GM21529 (cell line): ENCODE measurements around the gene TMEM161A.
"Not testable (repeated sequence)": the region's sequence is repeated elsewhere in the genome, so short reads cannot be mapped to it uniquely, and the experiment has no call there.

Experiments used
- ATAC-seq: cut with Tn5 transposase; IDR thresholded peaks from one replicate; pipeline ENCODE4 v1.9.1; 2021; ENCODE audit not compliant: unreplicated experiment

TMEM161A gene

DNA sequence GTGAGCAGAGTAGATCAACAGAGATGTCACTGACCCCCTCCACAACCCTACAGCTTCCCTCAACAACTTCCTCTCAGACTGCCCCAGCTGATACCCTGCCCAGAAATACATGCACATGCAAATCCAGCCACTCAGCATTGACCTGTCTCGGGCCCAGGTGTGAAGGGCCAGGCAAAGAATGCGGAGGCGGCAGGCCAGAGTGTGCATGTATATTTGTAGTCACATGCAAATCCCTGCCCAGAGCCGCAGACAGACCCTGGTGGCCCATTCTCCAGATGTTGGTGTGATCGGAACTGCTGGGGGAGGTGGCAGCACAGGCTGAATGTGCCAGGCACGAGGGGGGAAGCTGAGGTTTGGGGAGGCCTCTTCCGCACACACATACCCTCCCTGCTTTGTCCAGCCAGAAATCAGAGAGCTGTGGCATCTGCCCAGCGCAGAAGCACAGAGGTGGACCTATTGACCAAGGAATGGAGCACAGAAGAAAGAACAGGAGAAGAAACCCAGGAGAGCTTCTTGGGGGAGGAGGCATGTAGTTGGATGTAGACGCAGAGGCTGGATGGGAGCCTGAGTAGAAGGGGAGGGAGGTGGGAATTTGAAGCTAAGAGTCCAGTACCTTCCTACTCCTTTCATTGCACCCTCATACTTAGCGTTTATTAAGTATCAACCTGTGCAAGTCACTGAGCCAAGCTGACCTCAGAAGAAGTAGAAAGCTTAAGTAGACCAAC, 17.4 kb upstream of the TMEM161A start:
- peak; percentile 82 for ATAC-seq

DNA sequence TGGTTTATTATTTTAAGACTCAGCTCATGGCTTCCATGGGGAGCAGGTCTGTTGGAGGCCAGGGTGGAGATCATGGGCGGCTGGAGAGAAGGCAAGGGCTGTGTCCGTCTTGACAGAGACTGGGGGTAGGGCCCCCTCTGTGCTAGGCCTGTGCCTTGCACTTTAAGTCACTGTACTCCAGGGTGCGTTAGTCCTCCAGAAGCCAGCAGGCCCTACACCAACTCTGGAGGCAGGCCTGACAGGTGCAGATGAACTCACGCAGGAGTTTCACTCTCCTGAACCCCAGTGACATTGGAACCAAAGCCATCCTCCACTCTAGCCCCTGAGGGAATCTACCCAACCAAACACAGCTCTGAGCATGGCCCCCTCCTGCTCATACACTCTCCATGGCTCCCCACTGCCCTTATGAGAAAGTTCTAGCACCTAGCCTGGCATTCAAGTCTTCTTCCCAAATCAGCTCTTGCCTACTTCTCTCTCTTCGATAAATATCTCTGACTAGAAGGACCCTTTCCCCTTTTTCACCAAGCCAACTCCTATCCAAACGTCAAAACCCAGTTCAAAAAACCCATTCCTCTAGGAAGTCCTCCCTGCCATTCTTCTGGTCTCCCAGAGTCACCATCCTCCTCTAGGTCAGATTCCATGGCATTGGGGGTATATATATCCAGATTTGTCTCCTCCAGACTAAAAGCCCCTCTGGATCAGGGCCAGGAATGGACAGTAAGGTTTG, 16.7 kb upstream of the TMEM161A start:
- no peak for ATAC-seq

DNA sequence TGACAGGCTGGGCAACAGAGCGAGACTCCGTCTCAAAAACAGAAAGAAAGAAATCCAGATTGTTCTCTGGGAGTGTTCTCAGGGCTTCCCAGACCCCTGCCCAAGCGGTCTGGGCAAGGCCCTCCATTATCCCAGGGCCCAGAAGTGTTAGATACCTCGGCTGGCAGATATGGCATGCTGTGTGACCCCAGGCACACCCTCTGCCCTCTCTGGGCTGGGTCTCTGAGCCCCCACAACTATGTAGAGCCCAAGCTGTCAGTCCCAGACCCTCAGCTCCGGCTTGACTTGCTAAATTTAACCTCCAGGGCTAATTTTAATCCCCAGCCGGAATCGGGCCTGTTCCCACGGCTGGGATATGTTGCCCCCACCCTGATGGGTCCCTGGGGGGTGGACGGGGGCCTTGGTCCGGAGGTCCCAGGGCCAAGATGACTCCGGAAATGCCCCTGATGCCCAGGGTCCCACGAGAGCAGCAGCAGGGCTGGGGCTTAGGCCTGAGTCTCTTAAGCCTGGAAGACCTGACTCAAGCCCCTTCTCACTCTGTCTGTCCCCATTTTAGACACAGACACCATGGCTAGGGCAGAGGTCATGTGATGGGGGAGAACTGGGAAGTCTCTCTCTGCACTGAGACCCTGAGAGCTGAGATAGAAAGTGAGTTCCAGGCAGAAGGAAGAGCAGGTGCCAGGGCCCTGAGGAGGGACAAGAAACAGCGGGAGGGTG, 14.5 kb upstream of the TMEM161A start:
- no peak for ATAC-seq

DNA sequence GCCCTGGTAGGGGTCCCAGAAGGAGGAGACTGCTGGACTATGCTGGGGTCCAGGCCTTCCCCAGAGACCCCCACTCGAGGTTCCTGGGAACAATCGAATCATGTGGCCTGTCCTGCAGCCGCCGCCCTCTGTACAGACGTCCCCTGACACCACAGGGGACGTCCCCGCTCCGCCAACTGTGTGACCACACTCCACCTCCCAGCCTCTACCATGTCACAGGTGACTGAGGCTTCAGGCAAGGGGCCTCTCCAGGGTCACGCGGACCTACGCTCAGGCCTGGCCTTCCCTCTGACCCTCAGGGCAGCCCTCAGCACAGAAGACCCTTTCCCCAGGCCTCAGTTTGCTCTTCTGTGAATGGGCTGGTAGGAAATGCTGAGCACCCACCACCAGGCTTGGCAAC, 13.1 kb upstream of the TMEM161A start:
- ATAC-seq: no peak

DNA sequence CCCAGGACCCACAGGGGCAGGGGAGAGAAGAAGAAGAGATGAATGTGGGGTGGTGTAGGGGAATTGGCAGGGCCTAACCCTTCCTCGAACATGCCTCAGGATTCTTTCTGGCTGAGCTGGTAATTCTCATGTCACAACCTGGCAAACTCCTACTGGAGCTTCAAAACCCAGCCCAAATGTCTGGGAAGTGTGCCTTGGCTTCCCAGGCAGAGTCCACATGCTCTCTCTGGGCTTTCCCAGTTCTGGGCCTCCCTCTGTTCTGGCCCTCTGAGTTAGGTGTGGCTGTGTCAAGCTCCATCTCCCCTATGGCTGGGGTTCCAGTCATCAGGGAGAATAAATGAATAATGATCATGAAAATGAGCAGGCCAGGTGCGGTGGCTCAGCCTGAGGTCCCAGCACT, 11.2 kb upstream of the TMEM161A start:
- no peak for ATAC-seq

DNA sequence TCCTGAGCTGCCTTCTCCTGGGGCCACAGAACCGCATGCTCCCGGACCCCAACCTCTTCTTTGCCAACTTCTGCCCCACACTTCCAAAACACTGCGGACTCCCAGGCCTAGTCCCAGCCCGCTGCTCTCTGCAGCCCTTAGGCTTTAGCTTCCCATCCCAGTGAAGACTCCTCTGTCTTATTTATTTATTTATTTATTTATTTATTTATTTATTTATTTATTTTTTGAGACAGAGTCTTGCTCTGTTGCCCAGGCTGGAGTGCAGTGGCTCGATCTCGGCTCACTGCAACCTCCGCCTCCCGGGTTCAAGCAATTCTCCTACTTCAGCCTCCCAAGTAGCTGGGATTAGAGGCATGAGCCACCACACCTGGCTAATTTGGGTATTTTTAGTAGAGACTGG, 10.2 kb upstream of the TMEM161A start:
- ATAC-seq: not testable (repeated sequence)

DNA sequence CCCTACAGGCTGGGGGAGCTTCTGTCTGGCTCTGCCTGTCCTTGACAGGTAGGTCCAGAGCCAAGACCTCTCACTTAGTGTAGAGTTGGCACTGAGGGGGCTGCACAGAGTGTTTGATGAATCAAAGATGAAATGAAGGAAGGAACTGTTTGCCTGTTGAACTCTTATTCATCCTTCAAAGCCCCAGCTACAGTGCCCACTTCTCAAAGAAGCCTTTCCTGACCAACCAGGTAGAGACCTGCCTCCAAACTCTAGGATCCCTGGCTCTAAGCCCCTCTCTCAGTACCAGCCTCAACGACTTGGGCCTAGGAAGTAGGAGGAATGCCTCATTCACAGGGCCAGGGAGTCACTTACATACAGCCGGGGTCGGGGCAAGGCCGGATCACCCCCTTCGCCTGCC, 9.1 kb upstream of the TMEM161A start:
- ATAC-seq: no peak

DNA sequence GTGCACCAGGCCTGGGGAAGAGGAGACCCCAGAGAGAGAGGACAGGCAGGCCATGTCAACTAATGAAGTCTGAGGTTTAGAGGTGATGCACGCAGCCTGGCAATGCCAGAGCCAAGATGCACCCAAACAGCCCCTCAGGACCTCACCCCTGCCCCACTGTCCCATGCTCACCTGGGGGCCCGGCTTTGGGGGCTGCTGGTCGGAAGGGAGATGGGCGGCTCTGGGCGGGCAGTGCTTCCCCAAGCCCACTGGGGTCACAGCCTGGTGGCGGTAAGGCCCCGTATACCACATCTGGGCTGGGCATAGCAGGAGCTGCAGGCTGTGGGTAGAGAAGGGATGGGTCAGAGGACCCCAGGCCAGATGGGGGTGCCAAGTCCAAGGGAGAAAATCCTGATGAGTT, 8.6 kb upstream of the TMEM161A start:
- ATAC-seq: no peak

DNA sequence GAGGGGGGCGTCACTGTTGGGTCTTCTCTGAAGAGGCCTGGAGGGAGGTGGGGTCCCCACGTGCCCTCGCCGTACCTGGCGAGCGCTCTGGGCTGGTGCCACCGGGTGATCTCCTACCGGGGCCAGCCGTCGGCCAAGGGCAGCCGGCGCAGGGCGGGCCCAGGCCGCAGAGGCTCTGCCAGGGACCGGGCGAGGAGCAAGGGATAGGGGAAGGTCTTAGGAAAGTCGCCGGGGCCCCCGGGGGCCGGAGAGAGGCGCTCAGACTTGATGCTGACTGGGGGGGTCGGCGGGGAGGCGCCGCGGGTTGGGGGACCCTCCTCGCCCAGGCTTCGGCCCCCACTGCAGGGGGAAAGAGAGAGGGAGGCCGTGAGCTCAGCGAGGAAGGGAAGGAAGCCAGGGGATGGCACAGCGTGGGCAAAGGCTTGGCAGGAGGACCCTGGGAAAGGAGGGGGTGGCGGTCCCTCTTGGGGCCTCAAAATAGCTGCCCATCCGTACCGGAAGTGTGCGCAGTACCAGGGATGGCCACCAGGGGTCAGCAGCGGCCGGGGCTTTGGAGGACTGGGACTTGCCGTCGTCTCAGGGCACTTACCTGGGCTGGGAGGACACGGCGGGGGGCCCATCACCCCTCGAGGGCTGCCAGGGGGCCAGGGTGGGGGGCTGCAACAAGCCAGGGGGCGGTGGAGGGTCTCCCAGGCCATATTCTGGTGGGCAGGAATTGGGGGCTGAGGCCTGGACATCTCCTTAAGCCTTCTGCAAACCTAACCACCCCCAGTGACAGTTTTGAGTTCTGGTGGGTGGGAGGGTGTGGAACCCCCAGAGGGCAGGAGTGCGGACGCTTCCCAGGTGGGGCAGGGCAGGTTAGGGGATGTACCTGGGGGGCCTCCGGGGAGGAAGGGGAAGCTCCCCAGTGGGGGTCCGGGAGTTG, 7.7 kb upstream of the TMEM161A start:
- ATAC-seq: peak; percentile 57

DNA sequence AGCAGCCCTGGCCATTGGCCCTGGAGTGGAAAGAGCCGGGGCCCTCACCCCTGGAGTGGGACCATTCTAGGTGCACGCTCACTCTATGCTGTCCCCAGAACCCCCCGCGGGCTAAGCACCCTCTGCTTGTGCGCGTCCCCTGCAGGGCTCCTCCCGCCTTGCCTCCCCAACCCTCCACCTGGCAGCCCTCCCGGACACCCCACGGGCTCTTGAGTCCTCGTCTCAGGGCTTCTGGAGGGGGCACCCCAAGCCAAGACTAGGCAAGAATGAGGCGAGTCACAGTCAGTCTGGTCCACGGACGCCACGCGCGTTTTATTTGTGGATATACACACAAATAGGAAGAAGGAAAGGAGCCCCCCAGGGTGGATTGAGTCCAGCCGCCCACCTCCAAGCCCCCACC, 7.0 kb upstream of the TMEM161A start:
- ATAC-seq: no peak

DNA sequence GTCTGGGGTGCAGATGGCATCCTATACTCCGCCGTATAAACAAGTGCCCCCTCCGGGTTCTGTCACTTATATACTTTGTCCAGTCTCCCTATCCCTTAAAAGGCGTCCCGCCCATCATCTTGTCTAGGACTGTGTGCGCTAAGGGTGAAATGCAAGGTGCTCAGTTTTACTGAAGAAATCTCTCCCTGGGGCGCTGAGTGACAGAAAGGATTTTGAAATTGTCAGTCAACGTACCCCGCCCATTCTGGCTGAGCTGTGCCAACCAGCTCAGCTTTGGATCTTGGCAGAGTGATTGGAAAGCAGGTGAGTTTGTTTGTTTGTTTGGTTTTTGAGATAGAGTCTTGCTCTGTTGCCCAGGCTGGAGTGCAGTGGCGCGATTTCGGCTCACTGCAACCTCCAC, 4.1 kb upstream of the TMEM161A start:
- ATAC-seq: no peak

DNA sequence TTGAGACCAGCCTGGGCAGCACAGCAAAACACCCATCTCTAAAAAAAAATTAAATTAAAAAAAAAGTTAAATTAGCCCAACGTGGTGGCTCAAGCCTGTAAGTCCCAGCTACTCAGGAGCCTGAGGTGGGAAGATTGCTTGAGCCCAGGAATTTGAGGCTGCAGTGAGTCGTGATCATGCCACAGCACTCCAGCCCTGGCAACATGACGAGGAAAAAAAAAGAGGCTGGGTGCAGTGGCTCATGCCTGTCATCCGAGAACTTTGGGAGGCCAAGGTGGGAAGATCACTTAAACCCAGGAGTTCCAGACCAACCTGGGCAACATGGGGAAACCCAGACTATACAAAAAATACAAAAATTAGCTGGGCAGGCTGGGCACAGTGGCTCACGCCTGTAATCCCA, 2.2 kb upstream of the TMEM161A start:
- no peak for ATAC-seq

DNA sequence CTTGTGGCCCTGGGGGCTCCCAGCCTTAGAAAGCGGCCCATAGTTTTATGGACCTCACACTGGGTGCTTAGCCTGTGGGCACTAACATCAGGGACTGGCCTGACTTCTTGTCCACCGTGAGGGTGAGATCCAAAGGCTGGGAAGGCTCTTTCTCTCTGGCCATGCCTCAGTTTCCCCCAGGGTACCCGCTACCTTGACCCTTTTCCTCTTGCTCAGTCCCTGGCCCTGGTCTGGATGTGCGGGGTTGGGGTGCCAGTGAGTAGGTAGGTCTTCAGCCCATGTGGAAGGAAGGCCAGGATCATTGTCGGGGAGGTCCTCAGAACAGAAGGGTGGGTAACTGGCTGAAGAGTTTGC, 1.6 kb upstream of the TMEM161A start:
- no peak for ATAC-seq

DNA sequence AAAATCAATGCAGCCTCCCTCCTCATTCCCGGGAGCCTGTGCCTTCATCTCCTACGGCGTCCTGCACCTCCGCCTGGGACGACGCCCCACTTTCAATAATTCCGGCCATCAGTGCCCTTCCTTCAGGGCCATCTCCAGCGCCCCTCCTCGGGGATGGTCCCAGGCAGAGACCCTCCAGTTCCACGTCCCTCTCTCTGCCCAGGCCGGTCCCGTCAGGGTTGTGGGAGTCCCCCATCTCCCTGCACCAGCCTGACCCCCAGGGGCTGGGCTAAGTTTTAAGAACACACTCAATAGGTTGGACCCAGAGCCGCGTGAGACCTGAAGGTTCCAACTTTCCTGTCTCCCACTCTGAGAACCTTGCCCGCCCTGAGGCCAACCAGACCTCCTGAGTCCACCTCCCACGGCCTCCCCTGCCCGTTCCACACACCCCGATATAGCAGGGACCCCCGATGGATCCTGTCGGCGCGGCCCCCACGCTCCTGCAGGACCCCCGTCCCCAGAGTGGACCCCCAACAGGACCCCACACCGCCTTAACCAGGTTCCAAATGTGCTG, 646 bp downstream of the TMEM161A start:
- no peak for ATAC-seq

DNA sequence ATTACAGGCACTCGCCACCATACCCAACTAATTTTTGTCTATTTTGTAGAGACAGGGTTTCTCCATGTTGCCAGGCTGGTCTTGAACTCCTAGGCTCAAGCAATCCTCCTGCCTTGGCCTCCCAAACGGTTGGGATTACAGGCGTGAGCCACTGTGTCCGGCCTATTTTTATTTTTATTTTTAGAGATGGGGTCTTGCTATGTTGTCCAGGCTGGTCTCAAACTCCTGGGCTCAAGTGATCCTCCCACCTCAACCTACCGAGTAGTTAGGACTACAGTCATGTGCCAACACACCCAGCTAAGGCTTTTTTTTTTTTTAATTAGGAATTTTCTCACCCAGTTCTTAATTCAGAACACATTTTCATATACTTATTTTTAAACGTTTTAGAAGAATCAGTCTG, 2.6 kb downstream of the TMEM161A start:
- ATAC-seq: not testable (repeated sequence)

DNA sequence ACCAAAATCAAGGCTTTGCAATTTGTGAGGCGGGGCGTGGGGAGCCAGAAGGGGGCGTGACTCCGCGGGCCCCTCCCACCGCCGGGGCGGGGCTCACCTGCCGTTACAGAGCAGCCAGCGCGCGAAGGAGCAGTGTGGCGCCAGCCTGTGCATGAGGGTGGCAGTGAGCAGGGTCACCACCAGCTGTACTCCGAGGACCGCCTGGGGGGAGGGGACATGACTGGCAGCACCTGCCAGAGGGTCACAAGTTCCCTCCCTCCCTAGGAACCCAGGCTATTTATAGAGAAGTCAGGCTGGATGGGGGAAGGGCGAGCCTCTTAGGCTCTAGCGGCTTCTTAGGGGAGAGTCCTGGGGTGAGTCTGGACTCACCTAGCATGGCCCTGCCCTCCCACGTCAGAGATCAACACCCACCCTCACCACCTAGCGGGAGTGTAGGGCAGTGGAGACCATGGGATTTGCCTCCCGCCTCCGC, 3.6 kb downstream of the TMEM161A start:
- ATAC-seq: no peak

DNA sequence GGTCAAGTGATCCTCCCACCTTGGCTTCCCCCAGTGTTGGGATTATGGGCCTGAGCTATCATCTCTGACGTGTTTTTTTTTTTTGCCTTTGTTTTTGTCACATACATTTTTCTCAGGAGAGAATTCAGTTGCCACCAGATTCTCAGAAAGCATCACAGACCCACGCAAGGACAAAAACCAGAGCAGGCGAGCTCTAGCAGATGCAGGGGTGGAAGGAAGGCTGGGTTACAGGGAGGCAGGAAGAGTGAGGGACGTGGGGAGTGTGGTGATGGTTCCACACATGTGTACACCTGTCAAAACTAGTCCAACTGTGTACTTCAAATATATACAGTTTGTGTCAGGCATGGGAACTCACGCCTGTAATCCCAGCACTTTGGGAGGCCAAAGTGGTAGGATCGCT, 4.3 kb downstream of the TMEM161A start:
- no peak for ATAC-seq

DNA sequence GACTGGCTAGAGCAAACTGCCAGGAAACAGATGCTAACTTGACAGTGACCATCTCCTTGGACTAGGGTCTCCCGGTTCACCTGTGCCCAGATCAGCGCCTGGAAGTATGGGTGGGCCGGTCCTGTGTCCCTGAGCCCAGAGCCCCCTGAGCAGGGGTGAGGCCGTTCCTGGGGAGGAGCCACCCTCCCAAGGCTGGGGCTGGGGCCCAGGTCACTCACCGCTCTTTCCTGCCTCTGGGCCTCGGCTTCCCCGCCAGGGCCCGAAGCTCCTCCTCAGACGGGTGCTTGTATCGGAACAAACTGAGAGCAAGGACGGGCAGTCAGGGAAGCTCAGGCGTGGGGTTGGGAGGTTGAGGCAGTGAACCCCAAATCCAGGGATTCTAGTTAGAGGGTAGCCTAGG, 5.4 kb downstream of the TMEM161A start:
- ATAC-seq: no peak

DNA sequence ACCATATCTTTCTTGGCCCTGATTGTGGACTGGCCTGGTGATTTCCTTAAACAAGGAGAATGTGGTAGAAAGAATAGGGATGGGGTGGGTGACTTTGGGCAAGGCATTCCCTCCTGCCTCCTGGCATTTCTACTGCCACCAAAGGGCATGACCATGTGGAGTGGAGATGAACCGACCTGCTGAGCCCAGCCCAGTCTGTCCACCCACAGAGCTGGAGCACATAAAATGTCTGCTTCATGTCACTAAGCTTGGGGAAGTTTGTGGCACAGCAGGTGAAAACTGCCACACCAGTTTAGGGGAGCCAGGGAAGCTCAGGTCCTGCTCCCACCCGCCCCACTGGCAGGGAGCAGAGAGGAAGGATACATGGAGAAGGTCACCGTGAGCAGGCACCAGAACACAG, 6.3 kb downstream of the TMEM161A start:
- ATAC-seq: no peak

DNA sequence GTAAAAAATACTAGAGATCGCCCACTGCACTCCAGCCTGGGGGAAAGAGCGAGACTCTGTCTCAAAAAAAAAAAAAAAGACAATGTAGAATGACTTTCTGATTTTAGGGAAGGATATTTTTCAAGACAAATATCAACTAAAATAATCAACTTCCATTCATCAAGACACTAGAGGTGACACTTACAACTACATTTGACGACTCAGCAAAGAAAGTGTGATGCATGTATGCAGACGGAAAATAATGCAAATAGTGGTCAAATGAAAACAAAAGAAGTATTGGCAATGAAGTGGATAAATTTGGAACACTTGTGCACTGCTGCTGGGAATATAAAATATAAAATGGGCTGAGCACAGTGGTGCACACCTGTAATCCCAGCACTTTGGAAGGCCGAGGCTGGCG, 12.2 kb downstream of the TMEM161A start:
- no peak for ATAC-seq

DNA sequence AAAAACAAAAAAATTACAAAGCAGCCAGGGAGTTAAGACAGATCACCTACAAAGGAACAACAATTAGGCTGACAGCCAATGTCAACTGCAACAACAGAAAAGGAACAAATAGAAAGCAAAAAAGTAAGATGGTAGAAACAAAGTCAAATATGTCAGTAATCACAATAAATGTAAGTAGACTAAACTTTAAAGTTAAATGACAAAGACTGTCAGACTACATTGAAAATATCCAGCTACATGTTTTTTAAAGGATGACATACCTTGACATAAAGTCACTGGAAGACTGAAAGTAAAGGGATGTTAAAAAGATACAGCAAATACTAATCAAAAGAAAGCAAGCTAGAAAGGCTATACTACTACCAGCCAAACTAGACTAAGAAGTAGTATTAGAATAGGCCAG, 14.9 kb downstream of the TMEM161A start:
- ATAC-seq: no peak
